Erythroblast (primary cell): Measurements from ENCODE around the gene SNU13.
"Not testable (repeated sequence)": the region's sequence is repeated elsewhere in the genome, so short reads cannot be mapped to it uniquely, and the experiment has no call there.

Experiments
- GATA1 ChIP-seq: IDR thresholded peaks from 2 replicates; pipeline ENCODE4 v1.6.1; 2011; ENCODE audit warnings: low read depth, mild to moderate bottlenecking, control low read depth, low read length, moderate library complexity
- POLR2A ChIP-seq: IDR thresholded peaks from 2 replicates; pipeline ENCODE4 v1.6.1; 2011; ENCODE audit warnings: mild to moderate bottlenecking, low read length

DNA sequence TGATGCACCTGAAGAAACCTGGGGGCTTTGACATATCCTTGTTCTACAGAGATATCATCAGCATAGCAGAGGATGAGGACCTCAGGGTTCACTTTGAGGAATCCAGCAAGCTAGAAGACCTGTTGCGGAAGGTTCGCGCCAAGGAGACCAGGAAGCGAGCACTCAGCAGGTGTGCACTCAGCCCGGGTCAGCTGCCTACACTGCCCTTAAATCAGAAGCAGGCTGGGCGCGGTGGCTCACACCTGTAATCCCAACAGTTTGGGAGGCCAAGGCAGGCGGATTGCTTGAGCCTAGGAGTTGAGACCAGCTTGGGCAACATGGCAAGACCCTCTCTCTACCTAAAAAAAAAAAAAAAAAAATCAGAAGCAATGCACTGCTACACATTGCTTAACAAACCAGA is 51.0 kb downstream of the SNU13 start:
- not testable (repeated sequence) for TF ChIP-seq POLR2A, GATA1
